Neural cell (in vitro differentiated cells): ENCODE results near the gene EMC8.

Experiments used
- EP300 ChIP-seq: fragments of 450-650 bp; conservative IDR thresholded peaks from 2 replicates; pipeline ENCODE4 v1.6.1; 2014; ENCODE audit warnings: antibody characterized with exemption, mild to moderate bottlenecking, moderate library complexity; ENCODE audit not compliant: poor library complexity, severe bottlenecking
- EZH2 ChIP-seq: fragments of 200-600, 300-800 bp; shearing (Covaris generic), sonication (generic); IDR thresholded peaks from 2 replicates; pipeline ENCODE4 v1.6.1; 2014; ENCODE audit warnings: antibody characterized with exemption, low read length, borderline replicate concordance, mild to moderate bottlenecking; ENCODE audit not compliant: insufficient read depth, poor library complexity, severe bottlenecking
- POLR2AphosphoS5 ChIP-seq: IDR thresholded peaks from 2 replicates; pipeline ENCODE4 v1.6.1; 2012
- RAD21 ChIP-seq: fragments of 450-650 bp; conservative IDR thresholded peaks from 2 replicates; pipeline ENCODE4 v1.6.1; 2014; ENCODE audit warnings: antibody characterized with exemption, mild to moderate bottlenecking, moderate library complexity
- REST ChIP-seq: IDR thresholded peaks from 2 replicates; pipeline ENCODE4 v1.6.1; 2012; ENCODE audit warnings: borderline replicate concordance
- SMC3 ChIP-seq: fragments of 450-650 bp; conservative IDR thresholded peaks from 2 replicates; pipeline ENCODE4 v1.6.1; 2014; ENCODE audit warnings: antibody characterized with exemption, mild to moderate bottlenecking, moderate library complexity; ENCODE audit not compliant: poor library complexity
- TAF1 ChIP-seq: IDR thresholded peaks from 2 replicates; pipeline ENCODE4 v1.6.1; 2012; ENCODE audit warnings: low read depth
- TF ChIP-seq, protein P1 (sequence below): fragments of 450-650 bp; IDR thresholded peaks from 2 replicates; pipeline ENCODE4 v1.5.1; 2014; ENCODE audit warnings: antibody characterized with exemption, mild to moderate bottlenecking, moderate library complexity; ENCODE audit not compliant: poor library complexity, severe bottlenecking

- TF ChIP-seq, protein P1, sequence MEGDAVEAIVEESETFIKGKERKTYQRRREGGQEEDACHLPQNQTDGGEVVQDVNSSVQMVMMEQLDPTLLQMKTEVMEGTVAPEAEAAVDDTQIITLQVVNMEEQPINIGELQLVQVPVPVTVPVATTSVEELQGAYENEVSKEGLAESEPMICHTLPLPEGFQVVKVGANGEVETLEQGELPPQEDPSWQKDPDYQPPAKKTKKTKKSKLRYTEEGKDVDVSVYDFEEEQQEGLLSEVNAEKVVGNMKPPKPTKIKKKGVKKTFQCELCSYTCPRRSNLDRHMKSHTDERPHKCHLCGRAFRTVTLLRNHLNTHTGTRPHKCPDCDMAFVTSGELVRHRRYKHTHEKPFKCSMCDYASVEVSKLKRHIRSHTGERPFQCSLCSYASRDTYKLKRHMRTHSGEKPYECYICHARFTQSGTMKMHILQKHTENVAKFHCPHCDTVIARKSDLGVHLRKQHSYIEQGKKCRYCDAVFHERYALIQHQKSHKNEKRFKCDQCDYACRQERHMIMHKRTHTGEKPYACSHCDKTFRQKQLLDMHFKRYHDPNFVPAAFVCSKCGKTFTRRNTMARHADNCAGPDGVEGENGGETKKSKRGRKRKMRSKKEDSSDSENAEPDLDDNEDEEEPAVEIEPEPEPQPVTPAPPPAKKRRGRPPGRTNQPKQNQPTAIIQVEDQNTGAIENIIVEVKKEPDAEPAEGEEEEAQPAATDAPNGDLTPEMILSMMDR = no peak
- TF ChIP-seq REST (no peak), POLR2AphosphoS5 (no peak), TAF1 (no peak), EZH2 (no peak), SMC3 (no peak), EP300 (no peak), RAD21 (no peak)
Observed at GRCh38 chr16:85753559-85753958, 45.8 kb downstream of the EMC8 start.
